NT2/D1 (cell line): ENCODE results near the gene CILP2.

Source experiments
- SUZ12 ChIP-seq: IDR thresholded peaks from 2 replicates; pipeline ENCODE4 v1.6.1; 2011; ENCODE audit not compliant: insufficient read length, insufficient read depth; ENCODE audit errors: extremely low read depth
- YY1 ChIP-seq: IDR thresholded peaks from 2 replicates; pipeline ENCODE4 v1.6.1; 2011; ENCODE audit not compliant: insufficient read length, insufficient read depth
- ZNF274 ChIP-seq: IDR thresholded peaks from 2 replicates; pipeline ENCODE4 v1.6.1; 2011; ENCODE audit warnings: mild to moderate bottlenecking, low read depth, low read length

DNA sequence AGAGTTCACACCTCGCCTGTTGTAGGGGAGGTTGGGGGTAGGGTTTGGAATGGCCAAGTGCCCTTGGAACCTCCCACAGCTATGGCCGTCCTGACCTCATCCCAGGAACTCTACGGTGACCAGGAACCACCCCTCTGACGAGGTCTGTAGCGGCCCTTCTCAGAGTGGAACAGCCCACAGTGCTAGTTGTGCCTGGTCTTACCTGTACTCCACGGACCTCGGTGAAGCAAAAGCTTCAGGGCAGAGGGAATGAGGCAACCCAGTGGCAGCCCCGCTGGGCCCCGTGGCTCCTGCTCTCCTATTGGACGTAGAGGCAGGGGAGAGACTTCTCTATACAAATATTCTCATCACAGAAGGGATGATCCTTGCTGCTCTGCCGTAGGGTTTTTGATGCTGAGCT lies 29.8 kb upstream of the CILP2 start:
- TF ChIP-seq SUZ12 = no peak
- TF ChIP-seq ZNF274 = no peak
- no peak for TF ChIP-seq YY1
